Vagina (tissue), 2 donors: Measurements from ENCODE around the gene COLEC12. TPM values are rescaled to one million over a fixed set of nuclear protein-coding genes. Genes with fewer than 3 reads are reported as not detected.

Source experiments
- DNase-seq, 2 donors: peaks; one replicate each; pipeline ENCODE4 v3.0.0-alpha.2; 2017; ENCODE audit errors: extremely low spot score in 2 of 2
- H3K27ac ChIP-seq: fragments of 200-600 bp; sonication (generic); one replicate; pipeline ENCODE4 v1.5.1; 2019
- H3K27me3 ChIP-seq: fragments of 200-600 bp; sonication (generic); one replicate; pipeline ENCODE4 v1.5.1; 2019
- H3K36me3 ChIP-seq, 2 donors: fragments of 200-600 bp; sonication (generic); one replicate each; pipeline ENCODE4 v1.5.1; 2017 to 2019
- H3K4me1 ChIP-seq: fragments of 200-600 bp; sonication (generic); one replicate; pipeline ENCODE4 v1.5.1; 2019
- H3K4me3 ChIP-seq, 2 donors: fragments of 200-600 bp; sonication (generic); 1 replicate in 1 of 2; 2 replicates in 1 of 2; pipeline ENCODE4 v1.5.1; 2016 to 2019
- H3K9me3 ChIP-seq: fragments of 200-600 bp; sonication (generic); one replicate; pipeline ENCODE4 v1.5.1; 2019
- CTCF ChIP-seq, 3 experiments: fragments of 450-650 bp in 2 of 3; fragments of 200-600 bp in 1 of 3; sonication (generic) in 1 of 3; IDR thresholded peaks; one replicate each; pipeline ENCODE4 v1.5.1; 2017 to 2019; ENCODE audit warnings: antibody characterized with exemption in 3 of 3, mild to moderate bottlenecking in 2 of 3, moderate library complexity in 2 of 3
- POLR2A ChIP-seq, 2 donors: fragments of 450-650 bp; IDR thresholded peaks; one replicate each; pipeline ENCODE4 v1.6.1; 2017; ENCODE audit warnings: antibody characterized with exemption in 2 of 2, mild to moderate bottlenecking in 2 of 2, moderate library complexity in 2 of 2
- POLR2AphosphoS5 ChIP-seq, 2 donors: sonication (generic); formaldehyde crosslinking; IDR thresholded peaks; one replicate each; pipeline ENCODE4 v1.9.0; 2017; ENCODE audit warnings: antibody characterized with exemption in 2 of 2, mild to moderate bottlenecking in 2 of 2, low read depth in 1 of 2; ENCODE audit not compliant: insufficient read depth in 1 of 2
- intact Hi-C: fragments of 100-400 bp; cut with DNase I; formaldehyde crosslinking; loops from one replicate; pipeline ENCODE4 v1.15.1; 2023
- total RNA-seq: library from RNA; depleted of rRNA; stranded (reverse); fragments of >200 nt; gene quantifications from one replicate; pipeline ENCODE4 v1.2.3, GENCODE V29; 2016

The COLEC12 gene
- total RNA-seq, 1 donor from 2014 or later: 18.9 TPM

GRCh38 chr18:422966-423365 lies 77.5 kb downstream of the COLEC12 start:
- Histone ChIP-seq H3K27me3 (no peaks in the 10 kb centered on the region), H3K4me1 (peaks cover 19% of the 10 kb centered on the region), H3K4me3 (no peak overlapping the region), H3K9me3 (no peaks in the 10 kb centered on the region), H3K36me3 (no peaks in the 10 kb centered on the region), H3K27ac (no peak overlapping the region)
- TF ChIP-seq POLR2A (IDR thresholded peaks at IDR 0.05) (no peak), CTCF (IDR thresholded peaks at IDR 0.05) (no peak), POLR2AphosphoS5 (IDR thresholded peaks at IDR 0.05; ENCODE audit: insufficient read depth in 1 of 2, low read depth in 1 of 2) (no peak)
- intact Hi-C loops: no loop called here
- no peak for DNase-seq

- intact Hi-C loops: no loop called here
These were observed 79.0 kb downstream of the COLEC12 start for GRCh38 chr18:421247-422155.

GRCh38 chr18:420661-421246 lies 79.7 kb downstream of the COLEC12 start:
- no peak overlapping the region for H3K27ac ChIP-seq

More at GRCh38 chr18:421247-422155, 79.0 kb downstream of the COLEC12 start:
- H3K4me1 ChIP-seq: peaks cover 19% of the 10 kb centered on the region
- no peak overlapping the region for H3K27ac ChIP-seq
- no peaks in the 10 kb centered on the region for H3K27me3 ChIP-seq
- no peaks in the 10 kb centered on the region for H3K36me3 ChIP-seq
- no peaks in the 10 kb centered on the region for H3K9me3 ChIP-seq
- no peak overlapping the region for H3K4me3 ChIP-seq
- TF ChIP-seq POLR2AphosphoS5 (IDR thresholded peaks at IDR 0.05; ENCODE audit: insufficient read depth in 1 of 2, low read depth in 1 of 2) (no peak), CTCF (IDR thresholded peaks at IDR 0.05) (no peak), POLR2A (IDR thresholded peaks at IDR 0.05) (no peak)
- no peak for DNase-seq

DNA sequence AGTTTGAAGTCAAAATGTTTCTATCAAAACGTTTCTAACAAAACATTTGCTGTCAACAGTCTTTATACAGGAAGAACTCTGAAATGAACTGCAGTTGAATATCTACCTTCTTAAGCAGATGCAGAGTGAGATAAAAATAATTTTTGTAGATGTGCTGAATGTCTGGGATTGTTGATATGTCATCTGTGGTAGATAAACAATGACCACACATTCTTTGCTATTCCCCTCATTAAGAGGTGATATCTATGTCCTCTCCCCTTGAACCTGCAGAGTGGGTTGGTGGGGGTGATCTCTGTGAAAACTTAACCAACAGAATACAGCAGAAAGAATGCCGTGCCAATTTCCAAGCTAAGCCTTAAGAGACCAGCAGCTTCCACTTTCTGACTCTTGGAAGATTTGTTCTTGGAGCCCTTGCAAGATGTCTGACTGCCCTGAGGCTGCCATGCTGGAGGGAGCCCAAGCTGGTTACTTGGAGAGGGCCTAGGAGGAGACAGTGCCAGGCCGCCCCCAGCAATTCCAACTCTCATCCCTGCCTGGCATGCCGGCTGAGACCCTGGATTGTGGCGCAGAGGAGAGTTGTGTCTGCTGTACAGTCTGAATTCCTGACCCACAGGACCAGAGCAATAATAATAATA lies 80.8 kb downstream of the COLEC12 start:
- no peak overlapping the region for H3K27ac ChIP-seq
- DNase-seq: no peak

More at GRCh38 chr18:420661-421246, 79.7 kb downstream of the COLEC12 start:
- no peaks in the 10 kb centered on the region for H3K36me3 ChIP-seq
- peaks cover 19% of the 10 kb centered on the region for H3K4me1 ChIP-seq
- DNase-seq: no peak
- H3K27me3 ChIP-seq: no peaks in the 10 kb centered on the region
- no peaks in the 10 kb centered on the region for H3K9me3 ChIP-seq
- TF ChIP-seq POLR2A (IDR thresholded peaks at IDR 0.05) (no peak), CTCF (IDR thresholded peaks at IDR 0.05) (no peak), POLR2AphosphoS5 (IDR thresholded peaks at IDR 0.05; ENCODE audit: insufficient read depth in 1 of 2, low read depth in 1 of 2) (no peak)
- intact Hi-C loops: no loop called here
- H3K4me3 ChIP-seq: no peak overlapping the region

More for the DNA sequence above, 80.8 kb downstream of the COLEC12 start:
- H3K4me3 ChIP-seq: no peak overlapping the region
- H3K9me3 ChIP-seq: no peaks in the 10 kb centered on the region
- no peak for TF ChIP-seq CTCF (IDR thresholded peaks at IDR 0.05)
- TF ChIP-seq POLR2AphosphoS5 (IDR thresholded peaks at IDR 0.05; ENCODE audit: insufficient read depth in 1 of 2, low read depth in 1 of 2): no peak
- TF ChIP-seq POLR2A (IDR thresholded peaks at IDR 0.05): no peak
- peaks cover 10% of the 10 kb centered on the region for H3K4me1 ChIP-seq
- intact Hi-C loops: no loop called here
- H3K27me3 ChIP-seq: no peaks in the 10 kb centered on the region
- no peaks in the 10 kb centered on the region for H3K36me3 ChIP-seq
